ENCODE measurements around the gene SETD4.
"Not testable (repeated sequence)": the region's sequence is repeated elsewhere in the genome, so short reads cannot be mapped to it uniquely, and the experiment has no call there.

SETD4 gene

DNA sequence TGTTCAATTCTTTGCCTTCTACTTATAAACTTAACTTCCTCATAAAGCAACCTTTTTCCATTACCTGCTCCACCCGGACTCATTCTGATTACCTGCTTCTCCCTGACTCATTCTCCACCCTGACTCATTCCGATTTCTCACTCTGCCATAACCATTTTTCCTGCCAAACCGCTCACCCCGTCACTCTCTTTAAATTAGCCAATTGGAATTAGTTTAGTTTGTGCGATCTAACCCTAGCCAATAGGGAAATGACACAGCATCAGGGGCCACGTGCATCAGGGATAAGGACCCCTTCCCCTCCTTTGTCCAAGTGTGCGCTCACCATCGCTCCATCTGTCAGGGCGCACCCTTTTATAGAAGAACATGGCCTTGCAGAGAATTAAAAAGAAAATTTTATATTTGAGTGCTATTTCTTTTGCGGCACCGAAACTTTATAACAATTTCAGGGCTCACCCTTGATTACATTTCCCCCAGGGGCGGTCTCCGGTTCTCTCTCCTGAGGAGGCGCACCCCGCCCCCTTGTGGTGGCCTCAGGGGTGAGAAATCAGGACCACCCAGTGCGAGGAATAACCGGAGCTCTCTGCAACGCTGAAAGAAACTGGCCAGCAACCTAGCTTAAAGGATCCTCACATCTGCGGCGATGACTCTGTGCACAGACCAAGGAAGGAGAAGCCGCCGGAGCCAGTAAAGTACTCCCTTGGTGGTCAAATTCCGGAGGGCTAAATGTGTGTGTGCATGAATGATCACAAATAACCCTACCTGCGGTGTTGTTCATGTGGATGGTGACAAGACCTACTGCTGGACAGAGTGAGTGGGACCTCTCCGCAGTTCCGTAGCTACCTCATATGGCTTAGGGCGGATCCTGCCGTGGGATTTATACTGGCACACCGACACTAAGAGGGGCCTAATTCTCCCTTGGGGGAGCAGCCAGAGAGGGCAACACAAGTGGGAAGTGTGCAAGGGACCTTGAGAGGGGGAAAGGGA, 44.3 kb upstream of the SETD4 start:
- Histone ChIP-seq H4K20me1 (ENCODE audit: insufficient read depth, low read length, poor library complexity, severe bottlenecking) (no peaks in the 10 kb centered on the region), H3K27me3 (ENCODE audit: insufficient read depth, low read length, poor library complexity, severe bottlenecking) (no peaks in the 10 kb centered on the region), H3K4me1 (ENCODE audit: insufficient read depth, low read length, poor library complexity, severe bottlenecking) (no peaks in the 10 kb centered on the region), H3K4me3 (ENCODE audit: low read length, poor library complexity, severe bottlenecking) (no peak overlapping the region), H3K36me3 (ENCODE audit: insufficient read depth, low read length) (no peaks in the 10 kb centered on the region), H3K79me2 (ENCODE audit: insufficient read depth, low read length) (no peaks in the 10 kb centered on the region), H2AFZ (ENCODE audit: low read length) (no peak overlapping the region), H3F3A (ENCODE audit: low read depth) (no peaks in the 10 kb centered on the region), H3K4me2 (ENCODE audit: low read depth, low read length, poor library complexity, severe bottlenecking) (no peak overlapping the region), H3K9ac (ENCODE audit: low read depth, low read length, poor library complexity, severe bottlenecking) (no peak overlapping the region), H3K9me3 (ENCODE audit: insufficient read depth, low read depth, low read length) (no peaks in the 10 kb centered on the region), H3K9me2 (replicated peaks; ENCODE audit: low read depth, low read length) (no peaks in the 10 kb centered on the region)
- TF ChIP-seq EZH2phosphoT487 (IDR thresholded peaks at IDR 0.05; ENCODE audit: borderline replicate concordance), result no peak
- TF ChIP-seq, protein P1, sequence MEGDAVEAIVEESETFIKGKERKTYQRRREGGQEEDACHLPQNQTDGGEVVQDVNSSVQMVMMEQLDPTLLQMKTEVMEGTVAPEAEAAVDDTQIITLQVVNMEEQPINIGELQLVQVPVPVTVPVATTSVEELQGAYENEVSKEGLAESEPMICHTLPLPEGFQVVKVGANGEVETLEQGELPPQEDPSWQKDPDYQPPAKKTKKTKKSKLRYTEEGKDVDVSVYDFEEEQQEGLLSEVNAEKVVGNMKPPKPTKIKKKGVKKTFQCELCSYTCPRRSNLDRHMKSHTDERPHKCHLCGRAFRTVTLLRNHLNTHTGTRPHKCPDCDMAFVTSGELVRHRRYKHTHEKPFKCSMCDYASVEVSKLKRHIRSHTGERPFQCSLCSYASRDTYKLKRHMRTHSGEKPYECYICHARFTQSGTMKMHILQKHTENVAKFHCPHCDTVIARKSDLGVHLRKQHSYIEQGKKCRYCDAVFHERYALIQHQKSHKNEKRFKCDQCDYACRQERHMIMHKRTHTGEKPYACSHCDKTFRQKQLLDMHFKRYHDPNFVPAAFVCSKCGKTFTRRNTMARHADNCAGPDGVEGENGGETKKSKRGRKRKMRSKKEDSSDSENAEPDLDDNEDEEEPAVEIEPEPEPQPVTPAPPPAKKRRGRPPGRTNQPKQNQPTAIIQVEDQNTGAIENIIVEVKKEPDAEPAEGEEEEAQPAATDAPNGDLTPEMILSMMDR (conservative IDR thresholded peaks at IDR 0.05; ENCODE audit: low read length), result peak; percentile 51

DNA sequence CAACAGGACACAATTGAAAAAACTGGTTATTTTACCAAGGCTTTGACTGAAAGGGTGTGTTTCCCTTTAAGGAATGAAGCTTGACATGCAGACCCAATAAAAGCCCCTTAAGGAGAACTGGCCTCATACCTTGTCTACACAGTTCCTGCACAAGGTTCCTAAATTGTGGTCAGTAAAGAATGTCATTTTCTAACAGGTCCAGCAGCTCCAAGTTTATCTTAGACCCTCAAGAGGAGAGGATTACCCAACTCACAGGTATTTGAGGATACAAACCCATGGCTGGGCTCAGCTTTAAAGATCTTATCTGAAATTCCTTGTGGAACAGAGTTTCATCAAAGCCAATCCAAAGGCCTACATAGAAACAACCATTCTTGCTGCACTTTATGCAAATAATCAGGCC, 43.1 kb upstream of the SETD4 start:
- Histone ChIP-seq H3K36me3 (ENCODE audit: insufficient read depth, low read length) (no peaks in the 10 kb centered on the region), H4K20me1 (ENCODE audit: insufficient read depth, low read length, poor library complexity, severe bottlenecking) (no peaks in the 10 kb centered on the region), H3K27me3 (ENCODE audit: insufficient read depth, low read length, poor library complexity, severe bottlenecking) (no peaks in the 10 kb centered on the region), H3K9ac (ENCODE audit: low read depth, low read length, poor library complexity, severe bottlenecking) (no peak overlapping the region), H3K9me3 (ENCODE audit: insufficient read depth, low read depth, low read length) (no peaks in the 10 kb centered on the region), H3K79me2 (ENCODE audit: insufficient read depth, low read length) (no peaks in the 10 kb centered on the region), H3K4me3 (ENCODE audit: low read length, poor library complexity, severe bottlenecking) (no peak overlapping the region), H2AFZ (ENCODE audit: low read length) (no peak overlapping the region), H3K9me2 (replicated peaks; ENCODE audit: low read depth, low read length) (no peaks in the 10 kb centered on the region), H3K4me1 (ENCODE audit: insufficient read depth, low read length, poor library complexity, severe bottlenecking) (no peaks in the 10 kb centered on the region), H3F3A (ENCODE audit: low read depth) (no peaks in the 10 kb centered on the region), H3K4me2 (ENCODE audit: low read depth, low read length, poor library complexity, severe bottlenecking) (no peak overlapping the region)
- TF ChIP-seq, protein P1 (conservative IDR thresholded peaks at IDR 0.05; ENCODE audit: low read length), result no peak

DNA sequence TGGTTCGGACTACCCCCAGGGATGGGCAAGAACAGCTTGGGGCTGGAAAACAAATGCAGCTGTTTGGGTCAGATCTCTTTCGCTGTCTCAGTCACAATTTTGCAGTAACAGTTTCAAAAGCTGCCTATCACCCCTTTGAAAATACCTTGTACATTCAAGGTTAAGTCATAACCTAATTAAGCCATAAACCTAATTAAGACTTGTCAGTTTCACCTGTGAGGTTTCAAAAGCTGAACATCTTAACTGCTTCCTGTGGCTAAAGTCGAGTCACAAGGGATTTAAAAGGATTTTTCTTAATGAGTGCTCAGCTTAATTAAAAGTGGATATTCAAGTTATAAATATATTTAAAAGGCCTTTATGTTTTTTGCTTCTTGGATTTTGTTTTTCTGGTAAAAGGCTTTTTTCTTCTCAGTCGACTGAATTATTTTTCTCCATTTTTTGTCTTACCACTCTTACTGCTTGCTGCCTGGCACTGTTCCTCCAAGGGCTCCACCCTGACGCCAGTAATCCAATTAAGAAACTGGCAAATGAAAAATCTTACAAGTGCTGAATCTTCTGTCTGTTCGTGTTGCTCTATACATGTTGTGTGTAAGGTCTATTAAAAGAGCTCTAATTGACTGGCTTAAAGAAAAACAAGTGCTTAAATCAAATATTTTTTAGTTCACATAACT, 40.8 kb upstream of the SETD4 start:
- no peak overlapping the region for H3K9ac ChIP-seq (ENCODE audit: low read depth, low read length, poor library complexity, severe bottlenecking)

DNA sequence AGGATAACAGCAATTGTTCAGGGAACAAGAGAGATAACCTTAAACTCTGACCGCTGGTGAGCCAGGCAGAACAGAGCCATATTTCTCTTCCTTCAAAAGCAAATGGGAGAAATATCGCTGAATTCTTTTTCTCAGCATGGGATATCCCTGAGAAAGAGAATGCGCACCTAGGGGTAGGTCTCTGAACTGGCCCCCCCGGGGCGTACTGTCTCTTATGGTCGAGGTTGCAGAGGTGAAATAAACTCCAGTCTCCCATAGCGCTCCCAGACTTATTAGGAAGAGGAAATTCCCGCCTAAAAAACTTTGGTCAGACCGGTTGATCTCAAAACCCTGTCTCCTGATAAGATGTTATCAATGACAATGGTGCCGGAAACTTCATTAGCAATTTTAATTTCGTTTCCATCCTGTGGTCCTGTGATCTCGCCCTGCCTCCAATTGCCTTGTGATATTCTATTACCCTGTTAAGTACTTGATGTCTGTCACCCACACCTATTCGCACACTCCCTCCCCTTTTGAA, 39.4 kb upstream of the SETD4 start:
- H3K27me3 ChIP-seq (ENCODE audit: insufficient read depth, low read length, poor library complexity, severe bottlenecking); H3K4me3 ChIP-seq (ENCODE audit: low read length, poor library complexity, severe bottlenecking); H3K9me3 ChIP-seq (ENCODE audit: insufficient read depth, low read depth, low read length); H3K4me2 ChIP-seq (ENCODE audit: low read depth, low read length, poor library complexity, severe bottlenecking); H4K20me1 ChIP-seq (ENCODE audit: insufficient read depth, low read length, poor library complexity, severe bottlenecking); H3F3A ChIP-seq (ENCODE audit: low read depth); H3K9me2 ChIP-seq (replicated peaks; ENCODE audit: low read depth, low read length); H3K36me3 ChIP-seq (ENCODE audit: insufficient read depth, low read length); H2AFZ ChIP-seq (ENCODE audit: low read length); H3K9ac ChIP-seq (ENCODE audit: low read depth, low read length, poor library complexity, severe bottlenecking); H3K4me1 ChIP-seq (ENCODE audit: insufficient read depth, low read length, poor library complexity, severe bottlenecking); H3K79me2 ChIP-seq (ENCODE audit: insufficient read depth, low read length): not testable (repeated sequence)

More for the DNA sequence above, 40.8 kb upstream of the SETD4 start:
- no peak overlapping the region for H3K4me3 ChIP-seq (ENCODE audit: low read length, poor library complexity, severe bottlenecking)
- H3K9me2 ChIP-seq (replicated peaks; ENCODE audit: low read depth, low read length), result no peaks in the 10 kb centered on the region
- H3K27me3 ChIP-seq (ENCODE audit: insufficient read depth, low read length, poor library complexity, severe bottlenecking), result no peaks in the 10 kb centered on the region
- no peak overlapping the region for H3K4me2 ChIP-seq (ENCODE audit: low read depth, low read length, poor library complexity, severe bottlenecking)
- H3K4me1 ChIP-seq (ENCODE audit: insufficient read depth, low read length, poor library complexity, severe bottlenecking), result no peaks in the 10 kb centered on the region
- no peak for TF ChIP-seq EZH2phosphoT487 (IDR thresholded peaks at IDR 0.05; ENCODE audit: borderline replicate concordance)
- TF ChIP-seq, protein P1 (conservative IDR thresholded peaks at IDR 0.05; ENCODE audit: low read length), result no peak
- H3K9me3 ChIP-seq (ENCODE audit: insufficient read depth, low read depth, low read length), result no peaks in the 10 kb centered on the region
- H4K20me1 ChIP-seq (ENCODE audit: insufficient read depth, low read length, poor library complexity, severe bottlenecking), result no peaks in the 10 kb centered on the region
- H2AFZ ChIP-seq (ENCODE audit: low read length), result no peak overlapping the region
- H3F3A ChIP-seq (ENCODE audit: low read depth), result no peaks in the 10 kb centered on the region
- H3K79me2 ChIP-seq (ENCODE audit: insufficient read depth, low read length), result no peaks in the 10 kb centered on the region
- H3K36me3 ChIP-seq (ENCODE audit: insufficient read depth, low read length), result no peaks in the 10 kb centered on the region
